WI38 (cell line): ENCODE data around the gene DCC.

Experiments used
- H3K4me3 ChIP-seq: 2 replicates; pipeline ENCODE4 v1.5.1; 2011; ENCODE audit warnings: low read depth, mild to moderate bottlenecking, control low read depth, low read length
- TF ChIP-seq, protein P1 (sequence below): IDR thresholded peaks from 2 replicates; pipeline ENCODE4 v1.5.1; 2012; ENCODE audit warnings: low read depth, mild to moderate bottlenecking, control low read depth, low read length

The DCC gene

DNA sequence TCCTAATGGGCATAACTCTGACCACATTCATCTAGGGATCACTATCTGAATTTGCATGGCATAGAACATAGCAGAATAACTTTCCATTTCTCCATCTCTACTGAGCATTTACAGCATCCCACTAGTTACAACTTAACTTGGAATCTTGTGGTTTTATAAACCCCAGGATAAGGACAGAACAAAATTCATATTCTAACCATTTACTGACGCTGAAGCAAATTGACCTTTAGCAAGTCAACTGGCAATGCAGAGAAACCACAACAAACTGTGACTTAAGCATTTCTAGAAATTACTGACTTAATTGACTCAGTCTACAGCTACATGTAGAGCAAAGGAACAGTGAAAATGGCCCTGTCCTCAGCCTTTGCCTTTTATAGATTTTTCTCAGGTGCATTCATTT lies 61.2 kb downstream of the DCC start:
- TF ChIP-seq, protein P1, sequence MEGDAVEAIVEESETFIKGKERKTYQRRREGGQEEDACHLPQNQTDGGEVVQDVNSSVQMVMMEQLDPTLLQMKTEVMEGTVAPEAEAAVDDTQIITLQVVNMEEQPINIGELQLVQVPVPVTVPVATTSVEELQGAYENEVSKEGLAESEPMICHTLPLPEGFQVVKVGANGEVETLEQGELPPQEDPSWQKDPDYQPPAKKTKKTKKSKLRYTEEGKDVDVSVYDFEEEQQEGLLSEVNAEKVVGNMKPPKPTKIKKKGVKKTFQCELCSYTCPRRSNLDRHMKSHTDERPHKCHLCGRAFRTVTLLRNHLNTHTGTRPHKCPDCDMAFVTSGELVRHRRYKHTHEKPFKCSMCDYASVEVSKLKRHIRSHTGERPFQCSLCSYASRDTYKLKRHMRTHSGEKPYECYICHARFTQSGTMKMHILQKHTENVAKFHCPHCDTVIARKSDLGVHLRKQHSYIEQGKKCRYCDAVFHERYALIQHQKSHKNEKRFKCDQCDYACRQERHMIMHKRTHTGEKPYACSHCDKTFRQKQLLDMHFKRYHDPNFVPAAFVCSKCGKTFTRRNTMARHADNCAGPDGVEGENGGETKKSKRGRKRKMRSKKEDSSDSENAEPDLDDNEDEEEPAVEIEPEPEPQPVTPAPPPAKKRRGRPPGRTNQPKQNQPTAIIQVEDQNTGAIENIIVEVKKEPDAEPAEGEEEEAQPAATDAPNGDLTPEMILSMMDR, result no peak
- no peak overlapping the region for H3K4me3 ChIP-seq

DNA sequence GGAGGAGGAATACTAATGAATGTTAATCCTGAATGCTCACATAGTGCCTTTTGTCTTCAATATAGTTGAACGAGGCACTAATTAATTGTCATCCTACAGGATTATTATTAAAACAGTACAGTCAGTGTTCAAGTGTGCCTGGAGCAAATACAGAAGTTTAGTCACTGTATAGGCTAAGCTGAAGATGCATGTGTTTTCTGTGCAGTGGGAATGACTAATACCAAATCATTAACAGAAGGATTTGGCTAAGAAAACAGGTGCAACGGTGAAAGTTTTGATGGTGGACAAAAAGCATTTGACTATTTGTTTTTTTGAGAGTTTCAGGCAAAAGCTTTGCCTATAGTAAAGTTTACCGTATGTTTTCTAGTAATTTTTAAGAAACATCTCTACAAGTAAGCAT lies 62.8 kb downstream of the DCC start:
- TF ChIP-seq, protein P1, result no peak
- H3K4me3 ChIP-seq, result no peak overlapping the region

DNA sequence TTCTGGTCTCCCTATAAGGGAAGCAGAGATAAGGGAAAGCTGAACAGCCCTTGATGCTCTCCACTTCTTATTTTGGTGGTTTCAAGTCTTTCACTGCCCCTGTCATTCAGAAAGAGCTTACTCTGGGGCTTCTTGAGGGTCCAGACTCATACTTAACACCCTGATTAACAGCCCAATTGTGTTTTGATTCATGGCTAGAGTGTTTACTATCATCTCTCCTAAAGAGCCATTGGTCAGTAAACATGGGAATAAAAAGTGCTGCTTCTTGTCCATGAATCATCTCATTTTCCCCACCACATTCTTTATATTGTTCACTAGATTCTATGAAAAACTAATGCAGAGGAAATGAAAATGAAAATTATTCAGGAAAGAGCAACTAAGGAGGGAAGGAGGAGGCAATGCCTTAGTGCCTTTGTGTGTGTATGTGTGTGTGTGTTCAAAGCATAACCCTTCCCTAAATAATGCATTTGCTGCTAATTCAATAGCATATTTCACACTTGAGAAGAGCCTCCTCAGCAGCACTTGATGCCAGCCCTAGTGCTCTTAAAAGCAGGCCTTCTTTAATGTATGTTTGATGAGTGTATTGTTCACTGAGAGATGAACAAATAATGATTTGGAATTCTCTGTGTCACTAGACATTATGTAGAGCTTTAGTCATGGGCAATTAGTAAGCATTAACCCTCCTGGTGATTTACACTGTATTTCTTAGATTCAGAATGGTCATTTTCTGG lies 63.5 kb downstream of the DCC start:
- H3K4me3 ChIP-seq, result no peak overlapping the region
- TF ChIP-seq, protein P1, result no peak

DNA sequence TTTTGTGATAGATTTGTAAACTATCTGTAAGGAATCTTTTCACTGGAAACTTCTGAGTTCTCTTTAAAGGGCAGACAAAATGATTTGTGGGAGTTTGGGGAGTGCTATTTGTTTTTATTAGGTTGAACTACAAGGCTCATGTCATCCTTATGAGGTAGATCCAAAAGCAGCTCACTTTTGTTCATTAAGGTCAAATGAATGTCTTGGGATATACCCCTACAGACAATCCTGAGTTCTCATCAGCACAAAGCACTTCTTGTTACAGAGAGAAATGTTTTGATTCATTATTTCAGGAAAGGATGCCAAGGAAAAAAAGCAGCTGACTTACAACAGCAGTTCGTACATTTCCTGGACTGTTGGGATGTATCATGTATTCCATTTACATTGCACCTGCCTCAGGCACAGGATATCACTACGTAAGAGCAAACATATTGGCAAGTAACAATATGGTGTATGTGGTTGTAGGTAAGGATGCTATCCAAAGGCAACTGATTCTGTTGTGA lies 68.9 kb downstream of the DCC start:
- TF ChIP-seq, protein P1, result no peak
- H3K4me3 ChIP-seq, result no peak overlapping the region

DNA sequence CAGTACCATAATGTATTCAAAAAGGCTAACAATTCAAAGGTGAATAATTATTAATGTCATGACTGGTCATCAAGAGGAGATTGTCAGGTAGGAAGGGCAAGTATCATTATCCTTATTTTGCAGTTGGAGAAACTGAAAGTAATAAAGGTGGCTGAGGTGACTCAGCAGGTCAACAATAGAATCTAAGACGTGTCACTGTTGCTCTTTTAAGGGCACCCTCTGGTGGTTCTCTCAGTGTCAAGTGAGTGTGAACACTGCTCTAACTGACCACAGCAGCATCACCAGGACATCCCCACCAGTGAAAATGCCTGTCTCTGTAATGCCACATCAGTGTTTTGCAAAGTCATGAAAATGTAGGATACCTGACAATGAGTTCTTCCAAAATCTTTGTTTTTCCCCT lies 69.7 kb downstream of the DCC start:
- TF ChIP-seq, protein P1, result no peak
- no peak overlapping the region for H3K4me3 ChIP-seq

DNA sequence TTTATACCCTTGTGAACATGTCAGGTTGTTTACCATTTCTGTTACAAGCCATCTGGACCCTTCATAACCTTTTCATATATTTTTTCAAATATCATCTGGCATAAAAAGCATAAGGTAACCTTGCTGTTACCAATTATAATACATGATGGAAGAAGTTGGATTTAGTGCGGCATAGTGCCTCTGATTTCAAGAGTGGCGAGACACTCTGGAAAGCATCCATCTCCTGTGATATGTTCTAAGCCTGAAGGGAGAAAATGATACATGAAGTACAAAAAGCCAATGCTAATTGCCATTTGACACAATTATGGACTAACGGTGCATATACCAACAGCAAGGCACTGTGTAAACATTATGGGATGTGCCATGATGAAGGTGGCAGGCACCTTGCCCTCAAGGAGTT lies 75.1 kb downstream of the DCC start:
- H3K4me3 ChIP-seq, result no peak overlapping the region
- TF ChIP-seq, protein P1, result no peak

DNA sequence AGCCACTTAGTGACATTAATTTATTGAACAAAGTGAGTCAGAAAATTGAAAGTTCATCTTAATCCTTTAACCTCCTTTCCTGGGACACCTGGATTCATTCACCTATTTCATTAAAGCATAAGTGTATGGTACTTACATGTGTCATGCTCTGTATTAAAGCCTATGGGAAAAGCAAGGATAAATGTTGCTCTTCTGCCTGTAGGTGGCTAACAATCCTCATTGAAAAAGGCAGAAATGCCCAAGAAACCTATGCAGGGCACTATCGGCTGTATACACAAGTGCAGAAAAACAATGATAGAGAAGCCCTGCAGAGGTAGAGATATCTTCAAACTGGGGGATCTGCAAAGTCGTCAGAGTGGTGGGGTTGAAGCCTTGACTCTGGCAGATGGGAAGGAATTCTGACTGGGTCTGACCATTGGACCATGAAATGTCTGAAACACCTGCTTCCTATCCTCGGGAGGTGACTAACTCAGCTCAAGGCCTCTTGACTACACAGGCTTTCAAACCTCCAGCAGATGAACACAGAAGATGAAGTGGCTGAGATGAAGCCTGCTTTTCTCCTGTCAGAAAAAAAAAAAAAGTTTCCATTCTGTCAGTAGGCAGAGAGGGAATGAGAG lies 83.1 kb downstream of the DCC start:
- H3K4me3 ChIP-seq, result no peak overlapping the region
- TF ChIP-seq, protein P1, result no peak
